H9 (cell line): ENCODE data around the gene CHURC1. TPM values are rescaled to one million over a fixed set of nuclear protein-coding genes. Genes with fewer than 3 reads are reported as not detected.

Experiments used
- DNase-seq: peaks from one replicate; pipeline ENCODE4 v3.0.0-alpha.2; 2017
- H2AFZ ChIP-seq: one replicate; pipeline ENCODE4 v1.6.1; 2013; ENCODE audit warnings: mild to moderate bottlenecking, low read length, control low read depth, moderate library complexity
- H2AK5ac ChIP-seq: 2 replicates; pipeline ENCODE4 v1.6.1; 2013; ENCODE audit warnings: low read length, control low read depth, mixed read lengths; ENCODE audit not compliant: insufficient read length
- H2BK120ac ChIP-seq: one replicate; pipeline ENCODE4 v1.6.1; 2013; ENCODE audit warnings: low read depth, mild to moderate bottlenecking, low read length, control low read depth, inconsistent platforms; ENCODE audit not compliant: poor library complexity, severe bottlenecking
- H2BK12ac ChIP-seq: 2 replicates; pipeline ENCODE4 v1.6.1; 2013; ENCODE audit warnings: low read length, control low read depth, mixed read lengths, low read depth; ENCODE audit not compliant: insufficient read length
- H2BK15ac ChIP-seq: 2 replicates; pipeline ENCODE4 v1.6.1; 2013; ENCODE audit warnings: low read depth, low read length, control low read depth
- H2BK20ac ChIP-seq: one replicate; pipeline ENCODE4 v1.6.1; 2013; ENCODE audit warnings: low read depth, mild to moderate bottlenecking, low read length, control low read depth, inconsistent platforms; ENCODE audit not compliant: poor library complexity, severe bottlenecking
- H2BK5ac ChIP-seq: 2 replicates; pipeline ENCODE4 v1.6.1; 2013; ENCODE audit warnings: low read length, control low read depth, mixed read lengths; ENCODE audit not compliant: insufficient read length
- H3K14ac ChIP-seq: 2 replicates; pipeline ENCODE4 v1.6.1; 2013; ENCODE audit warnings: low read length, control low read depth; ENCODE audit not compliant: insufficient read depth
- H3K18ac ChIP-seq: 2 replicates; pipeline ENCODE4 v1.6.1; 2013; ENCODE audit warnings: low read depth, mild to moderate bottlenecking, mixed read lengths, low read length, control low read depth; ENCODE audit not compliant: insufficient read length
- H3K23ac ChIP-seq: 2 replicates; pipeline ENCODE4 v1.6.1; 2013; ENCODE audit warnings: low read length, control low read depth, mixed read lengths, low read depth; ENCODE audit not compliant: insufficient read length
- H3K23me2 ChIP-seq: 2 replicates; pipeline ENCODE4 v1.6.1; 2013; ENCODE audit warnings: low read depth, mild to moderate bottlenecking, mixed read lengths, low read length, control low read depth; ENCODE audit not compliant: insufficient read length, poor library complexity, severe bottlenecking
- H3K27ac ChIP-seq: 2 replicates; pipeline ENCODE4 v1.5.1; 2013; ENCODE audit warnings: low read length, control low read depth, mixed read lengths, low read depth; ENCODE audit not compliant: insufficient read length
- H3K27me3 ChIP-seq: 2 replicates; pipeline ENCODE4 v1.6.1; 2013; ENCODE audit warnings: low read length, control low read depth, inconsistent platforms; ENCODE audit not compliant: insufficient read depth
- H3K4ac ChIP-seq: 2 replicates; pipeline ENCODE4 v1.6.1; 2013; ENCODE audit warnings: low read depth, mild to moderate bottlenecking, control low read depth, inconsistent platforms, low read length, moderate library complexity
- H3K4me1 ChIP-seq: 2 replicates; pipeline ENCODE4 v1.6.1; 2013; ENCODE audit warnings: low read length, control low read depth, inconsistent platforms; ENCODE audit not compliant: insufficient read depth
- H3K4me2 ChIP-seq: 2 replicates; pipeline ENCODE4 v1.6.1; 2013; ENCODE audit warnings: low read length, control low read depth, mixed read lengths; ENCODE audit not compliant: insufficient read length, insufficient read depth
- H3K56ac ChIP-seq: 2 replicates; pipeline ENCODE4 v1.6.1; 2013; ENCODE audit warnings: low read depth, mild to moderate bottlenecking, mixed read lengths, low read length, control low read depth; ENCODE audit not compliant: insufficient read length
- H3K79me1 ChIP-seq: 2 replicates; pipeline ENCODE4 v1.6.1; 2013; ENCODE audit warnings: low read depth, mild to moderate bottlenecking, moderate library complexity, low read length, control low read depth, inconsistent platforms; ENCODE audit not compliant: insufficient read depth, poor library complexity, severe bottlenecking
- H3K79me2 ChIP-seq: 2 replicates; pipeline ENCODE4 v1.6.1; 2013; ENCODE audit warnings: low read length, control low read depth, inconsistent platforms; ENCODE audit not compliant: insufficient read depth
- H3K9ac ChIP-seq: 2 replicates; pipeline ENCODE4 v1.6.1; 2013; ENCODE audit warnings: low read length, control low read depth, mixed read lengths; ENCODE audit not compliant: insufficient read length; ENCODE audit errors: extremely low read depth
- H3K9me3 ChIP-seq: one replicate; pipeline ENCODE4 v1.6.1; 2013; ENCODE audit warnings: low read depth, low read length, inconsistent platforms; ENCODE audit not compliant: control insufficient read depth
- H3T11ph ChIP-seq: one replicate; pipeline ENCODE4 v1.6.1; 2013; ENCODE audit warnings: mild to moderate bottlenecking, low read length, control low read depth, inconsistent platforms
- H4K20me1 ChIP-seq: one replicate; pipeline ENCODE4 v1.6.1; 2013; ENCODE audit not compliant: control insufficient read depth, insufficient read length, insufficient read depth
- H4K5ac ChIP-seq: 2 replicates; pipeline ENCODE4 v1.6.1; 2013; ENCODE audit warnings: low read depth, mild to moderate bottlenecking, mixed read lengths, low read length, control low read depth; ENCODE audit not compliant: insufficient read length
- H4K8ac ChIP-seq: replicated peaks from 2 replicates; pipeline ENCODE4 v1.6.1; 2013; ENCODE audit warnings: low read length, control low read depth, mixed read lengths, low read depth; ENCODE audit not compliant: insufficient read length
- H4K91ac ChIP-seq: 2 replicates; pipeline ENCODE4 v1.6.1; 2013; ENCODE audit warnings: low read depth, mild to moderate bottlenecking, moderate library complexity, mixed read lengths, low read length, control low read depth; ENCODE audit not compliant: insufficient read length
- H3K27ac Mint-ChIP-seq, 3 experiments: 2 replicates in 2 of 3; 3 replicates in 1 of 3; pipeline ENCODE4 v1.8.0; 2020 to 2021; ENCODE audit warnings: mixed read lengths in 3 of 3, mild to moderate bottlenecking in 1 of 3, moderate library complexity in 1 of 3
- H3K27me3 Mint-ChIP-seq: 2 replicates; pipeline ENCODE4 v1.8.0; 2021; ENCODE audit warnings: low read depth, mild to moderate bottlenecking, moderate library complexity, mixed read lengths
- H3K36me3 Mint-ChIP-seq, 3 experiments: 2 replicates in 2 of 3; 3 replicates in 1 of 3; pipeline ENCODE4 v1.8.0; 2020 to 2021; ENCODE audit warnings: low read depth in 3 of 3, mixed read lengths in 3 of 3; ENCODE audit not compliant: insufficient read depth in 1 of 3
- H3K4me1 Mint-ChIP-seq, 2 experiments: 2 replicates each; pipeline ENCODE4 v1.8.0; 2020; ENCODE audit warnings: mixed read lengths in 2 of 2
- H3K4me3 Mint-ChIP-seq, 2 experiments: 2 replicates in 1 of 2; 3 replicates in 1 of 2; pipeline ENCODE4 v1.8.0; 2020 to 2021; ENCODE audit warnings: mild to moderate bottlenecking in 2 of 2, mixed read lengths in 2 of 2, moderate library complexity in 1 of 2
- H3K9me3 Mint-ChIP-seq, 2 experiments: 2 replicates in 1 of 2; 3 replicates in 1 of 2; pipeline ENCODE4 v1.8.0; 2020; ENCODE audit warnings: mild to moderate bottlenecking in 2 of 2, mixed read lengths in 2 of 2, moderate library complexity in 1 of 2
- CTCF ChIP-seq: fragments of 200-600 bp; sonication (generic); conservative IDR thresholded peaks from 3 replicates; pipeline ENCODE4 v1.8.0; 2021; ENCODE audit warnings: antibody characterized with exemption, mild to moderate bottlenecking
- total RNA-seq: library from RNA; stranded (reverse); gene quantifications from 2 replicates; pipeline ENCODE4 v1.2.1, GENCODE V29; 2021

Gene CHURC1
- total RNA-seq, 1 experiment from 2014 or later = 58.7 TPM

- no peak for DNase-seq
- Histone ChIP-seq H4K20me1 (no peaks in the 10 kb centered on the region), H2AK5ac (no peak overlapping the region), H3K4me1 (no peaks in the 10 kb centered on the region), H2BK20ac (no peak overlapping the region), H3K79me2 (no peaks in the 10 kb centered on the region), H4K91ac (no peak overlapping the region), H3T11ph (no peak overlapping the region), H3K27ac (no peak overlapping the region), H3K27me3 (no peaks in the 10 kb centered on the region), H2BK15ac (no peak overlapping the region), H4K5ac (no peak overlapping the region), H2BK120ac (no peak overlapping the region), H2AFZ (no peak overlapping the region), H3K14ac (no peak overlapping the region), H2BK12ac (no peak overlapping the region), H3K79me1 (no peaks in the 10 kb centered on the region), H3K23ac (no peak overlapping the region), H2BK5ac (no peak overlapping the region), H3K56ac (no peak overlapping the region), H3K23me2 (no peaks in the 10 kb centered on the region), H4K8ac (no peak overlapping the region), H3K18ac (no peak overlapping the region), H3K9ac (no peak overlapping the region), H3K4ac (no peak overlapping the region), H3K9me3 (no peaks in the 10 kb centered on the region), H3K4me2 (no peak overlapping the region)
- H3K4me3 Mint-ChIP-seq = no peak overlapping the region
- H3K4me1 Mint-ChIP-seq = no peaks in the 10 kb centered on the region
- H3K27ac Mint-ChIP-seq = no peak overlapping the region
- TF ChIP-seq CTCF = no peak
- peaks cover 0 to 28% (median 22%) of the 10 kb centered on the region in 3 experiments; a peak in 5 of 7 replicates for H3K36me3 Mint-ChIP-seq
- no peaks in the 10 kb centered on the region for H3K9me3 Mint-ChIP-seq
- no peaks in the 10 kb centered on the region for H3K27me3 Mint-ChIP-seq
Observed at GRCh38 chr14:64932231-64932630, 18.0 kb downstream of the CHURC1 start.
